K562 (cell line): ENCODE data around the gene GAB1.

Source experiments
- CREB1 ChIP-seq, 2 experiments: sonication (generic) in 1 of 2; formaldehyde crosslinking in 1 of 2; IDR thresholded peaks; 2 replicates each; pipeline versions ENCODE4 v1.6.1 to v1.8.0; 2012 to 2022; ENCODE audit warnings: inconsistent platforms in 1 of 2, mild to moderate bottlenecking in 1 of 2, missing genetic modification reagents in 1 of 2, moderate library complexity in 1 of 2
- CTCF ChIP-seq, 3 experiments: IDR thresholded peaks in 2 of 3; conservative IDR thresholded peaks in 1 of 3; 2 replicates each; pipeline ENCODE4 v1.5.1; 2011 to 2012; ENCODE audit warnings: low read length in 3 of 3, mild to moderate bottlenecking in 3 of 3, control low read depth in 2 of 3, improper control_type of control experiment in 1 of 3, inconsistent platforms in 1 of 3, low read depth in 1 of 3, mixed read lengths in 1 of 3, moderate library complexity in 1 of 3; ENCODE audit not compliant: insufficient read depth in 2 of 3
- CUX1 ChIP-seq: fragments of 200-800 bp; sonication (Bioruptor generic); IDR thresholded peaks from 2 replicates; pipeline ENCODE4 v1.6.1; 2016; ENCODE audit warnings: missing genetic modification characterization, missing compliant biosample characterization
- EZH2 ChIP-seq: IDR thresholded peaks from 2 replicates; pipeline ENCODE4 v1.6.1; 2012; ENCODE audit warnings: low read depth, mild to moderate bottlenecking, inconsistent platforms, low read length, borderline replicate concordance
- HCFC1 ChIP-seq: IDR thresholded peaks from 2 replicates; pipeline ENCODE4 v1.6.1; 2012; ENCODE audit warnings: low read depth, low read length, improper control_type of control experiment
- NR2C2 ChIP-seq, 2 experiments: fragments of 200-800 bp in 1 of 2; sonication (Bioruptor generic) in 1 of 2; sonication (generic) in 1 of 2; formaldehyde crosslinking in 1 of 2; IDR thresholded peaks; 2 replicates each; pipeline versions ENCODE4 v1.6.1 to v1.8.0; 2016 to 2022; ENCODE audit warnings: mild to moderate bottlenecking in 1 of 2, missing compliant biosample characterization in 1 of 2, missing genetic modification characterization in 1 of 2, missing genetic modification reagents in 1 of 2
- SREBF2 ChIP-seq: sonication (generic); formaldehyde crosslinking; IDR thresholded peaks from 2 replicates; pipeline ENCODE4 v1.4.0; 2020; ENCODE audit warnings: mild to moderate bottlenecking, missing genetic modification reagents
- TCF7L2 ChIP-seq: fragments of 150-350 bp; IDR thresholded peaks from 2 replicates; pipeline ENCODE4 v1.6.1; 2016; ENCODE audit warnings: low read depth, mild to moderate bottlenecking, low read length, moderate library complexity
- TEAD2 ChIP-seq: fragments of 450-650 bp; IDR thresholded peaks from 2 replicates; pipeline ENCODE4 v1.6.1; 2016; ENCODE audit warnings: missing genetic modification characterization, control low read depth, missing compliant biosample characterization
- ZNF143 ChIP-seq: sonication (generic); formaldehyde crosslinking; IDR thresholded peaks from 2 replicates; pipeline ENCODE4 v1.9.0; 2022; ENCODE audit warnings: mild to moderate bottlenecking, missing genetic modification reagents
- ZNF24 ChIP-seq: fragments of 450-650 bp; IDR thresholded peaks from 2 replicates; pipeline ENCODE4 v1.6.1; 2016
- ZNF639 ChIP-seq, 2 experiments: fragments of 200-800 bp in 1 of 2; sonication (Bioruptor generic) in 1 of 2; sonication (generic) in 1 of 2; formaldehyde crosslinking in 1 of 2; IDR thresholded peaks in 1 of 2; conservative IDR thresholded peaks in 1 of 2; 2 replicates each; pipeline versions ENCODE4 v1.5.0 to v1.6.1; 2016 to 2020; ENCODE audit warnings: missing compliant biosample characterization in 1 of 2, missing genetic modification characterization in 1 of 2, missing genetic modification reagents in 1 of 2
- TF ChIP-seq, protein P1 (sequence below): sonication (generic); formaldehyde crosslinking; IDR thresholded peaks from 2 replicates; pipeline ENCODE4 v1.5.0; 2020; ENCODE audit warnings: missing genetic modification reagents

DNA sequence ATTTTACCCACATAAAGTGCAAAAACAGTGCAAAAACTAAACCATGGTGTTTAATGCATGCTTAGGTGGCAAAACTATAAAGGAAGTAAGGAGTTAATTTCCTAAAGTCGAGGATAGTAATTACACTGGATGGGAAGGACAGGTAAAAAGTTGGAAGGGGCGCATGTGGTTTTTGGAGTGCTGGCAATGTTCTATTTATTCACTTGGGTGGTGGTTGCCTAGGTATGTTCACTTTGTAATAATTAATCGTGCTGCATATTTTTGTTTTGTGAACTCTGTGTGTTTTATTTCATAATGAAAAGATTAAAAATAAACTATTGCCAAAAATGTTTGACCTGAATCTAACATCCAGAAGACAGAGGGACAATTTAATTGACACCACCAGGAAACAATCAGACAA lies 144.7 kb downstream of the GAB1 start:
- no peak for TF ChIP-seq NR2C2 (CRISPR knock-in tag; IDR thresholded peaks at IDR 0.05)
- TF ChIP-seq NR2C2 (tag; IDR thresholded peaks at IDR 0.05), result no peak
- TF ChIP-seq ZNF143 (CRISPR knock-in tag), result no peak
- no peak for TF ChIP-seq CTCF (IDR thresholded peaks at IDR 0.05 in 2 of 3, conservative IDR thresholded peaks at IDR 0.05 in 1 of 3; ENCODE audit: insufficient read depth in 2 of 3, low read depth in 1 of 3, low read length in 3 of 3)
- TF ChIP-seq, protein P1, sequence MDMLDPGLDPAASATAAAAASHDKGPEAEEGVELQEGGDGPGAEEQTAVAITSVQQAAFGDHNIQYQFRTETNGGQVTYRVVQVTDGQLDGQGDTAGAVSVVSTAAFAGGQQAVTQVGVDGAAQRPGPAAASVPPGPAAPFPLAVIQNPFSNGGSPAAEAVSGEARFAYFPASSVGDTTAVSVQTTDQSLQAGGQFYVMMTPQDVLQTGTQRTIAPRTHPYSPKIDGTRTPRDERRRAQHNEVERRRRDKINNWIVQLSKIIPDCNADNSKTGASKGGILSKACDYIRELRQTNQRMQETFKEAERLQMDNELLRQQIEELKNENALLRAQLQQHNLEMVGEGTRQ (CRISPR knock-in tag), result no peak
- TF ChIP-seq TEAD2 (tag), result no peak
- no peak for TF ChIP-seq CREB1 (IDR thresholded peaks at IDR 0.05)
- no peak for TF ChIP-seq CREB1 (CRISPR knock-in tag; IDR thresholded peaks at IDR 0.05)
- TF ChIP-seq SREBF2, result no peak
- no peak for TF ChIP-seq ZNF639 (CRISPR knock-in tag; conservative IDR thresholded peaks at IDR 0.05 in 1 of 2, IDR thresholded peaks at IDR 0.05 in 1 of 2)
- no peak for TF ChIP-seq TCF7L2
- no peak for TF ChIP-seq EZH2
- no peak for TF ChIP-seq HCFC1
- TF ChIP-seq CUX1, result no peak
- no peak for TF ChIP-seq ZNF24
